HuH-7 (cell line): ENCODE measurements around the gene VAV3.

Experiments
- DNase-seq: peaks from one replicate; pipeline ENCODE4 v3.0.0; 2011; ENCODE audit warnings: low spot score

The VAV3 gene

DNA sequence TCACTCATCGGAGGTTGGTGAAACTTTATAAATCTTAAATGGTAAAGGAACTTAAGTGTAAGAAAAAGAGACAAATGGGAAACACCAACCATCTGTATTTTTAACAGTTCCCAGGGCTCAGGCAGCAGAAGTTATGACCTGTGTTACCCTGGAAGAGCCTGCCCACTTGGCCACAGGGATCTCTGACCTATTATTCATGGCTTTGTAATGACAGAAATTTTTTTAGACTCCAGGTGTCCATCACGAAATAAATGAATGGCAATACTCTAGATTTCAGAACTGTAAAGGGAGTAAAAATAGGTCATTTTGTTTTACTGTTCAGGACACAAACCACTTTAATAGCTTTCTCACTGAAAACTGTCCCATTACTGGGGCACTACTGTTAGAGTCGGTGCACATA, 389.8 kb downstream of the VAV3 start:
- no peak for DNase-seq

- no peak for DNase-seq
These were observed 390.9 kb downstream of the VAV3 start for GRCh38 chr1:107574044-107574443.

DNA sequence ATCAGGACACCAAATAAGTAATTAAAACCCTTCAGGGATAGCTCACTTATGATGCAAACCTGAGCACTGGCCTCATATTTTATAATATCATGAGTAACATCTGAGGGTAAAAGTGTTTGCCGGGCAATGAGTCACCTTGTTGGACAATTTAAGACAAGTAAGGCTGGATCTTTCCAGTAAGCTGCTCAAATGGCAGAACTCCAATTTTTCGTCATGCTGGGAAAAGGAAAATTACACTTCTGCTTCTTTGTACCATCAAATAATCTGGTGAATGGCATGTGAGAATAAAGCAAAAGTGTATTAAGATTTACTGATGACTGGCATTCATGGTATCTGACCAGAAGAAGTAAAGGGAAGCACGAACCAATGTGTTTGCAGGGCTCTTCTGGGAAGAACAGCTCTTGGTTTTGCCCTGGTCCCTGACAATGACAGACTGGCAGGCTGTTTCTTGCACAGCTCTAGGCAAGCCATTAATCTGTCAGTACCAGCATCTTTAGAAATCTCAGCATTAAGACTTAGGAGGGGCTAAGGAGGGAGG, 392.2 kb downstream of the VAV3 start:
- no peak for DNase-seq

- no peak for DNase-seq
These were observed 394.2 kb downstream of the VAV3 start for GRCh38 chr1:107570768-107571167.

GRCh38 chr1:107563441-107563840, 401.5 kb downstream of the VAV3 start:
- DNase-seq = no peak

GRCh38 chr1:107559881-107560280, 405.1 kb downstream of the VAV3 start:
- no peak for DNase-seq

GRCh38 chr1:107557095-107557494, 407.9 kb downstream of the VAV3 start:
- no peak for DNase-seq

DNA sequence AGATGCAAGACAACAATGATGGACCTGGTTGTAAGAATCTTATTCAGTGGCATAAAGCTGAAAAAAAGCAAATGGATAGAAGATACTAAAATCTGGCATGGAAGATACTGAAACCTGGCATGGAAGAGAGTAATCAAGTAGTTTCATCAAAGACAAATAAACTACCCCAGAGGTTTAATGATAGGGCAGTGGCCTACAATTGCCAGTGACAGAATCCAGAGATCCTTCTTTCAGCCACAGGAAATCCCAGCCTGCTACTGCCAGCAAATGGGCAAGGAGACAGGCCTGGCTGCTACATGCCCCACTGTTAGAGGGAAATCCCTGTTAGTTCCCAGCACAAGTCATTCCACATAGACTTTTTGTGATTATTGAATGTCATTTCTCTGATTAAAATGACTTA, 409.4 kb downstream of the VAV3 start:
- no peak for DNase-seq

GRCh38 chr1:107552781-107553180, 412.2 kb downstream of the VAV3 start:
- DNase-seq = no peak

DNA sequence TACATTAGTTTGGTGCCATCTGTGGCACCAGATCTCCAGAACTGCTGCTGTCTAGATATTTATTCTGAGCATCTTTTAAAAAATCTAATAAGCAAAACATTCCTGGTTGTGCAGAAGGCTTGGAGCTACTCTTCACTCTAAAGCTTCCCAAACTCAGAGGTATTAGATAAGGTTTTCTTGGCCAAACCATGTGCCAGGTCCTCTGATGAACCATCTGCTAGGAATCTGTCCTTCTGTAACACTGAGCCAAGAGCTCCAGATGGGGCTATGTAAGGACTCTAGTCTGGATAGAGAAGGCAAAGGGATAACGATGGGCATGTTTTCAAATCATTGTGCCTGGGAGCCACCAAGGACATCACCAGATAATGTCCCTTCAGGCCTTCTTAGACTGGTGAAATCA, 413.5 kb downstream of the VAV3 start:
- DNase-seq = no peak

DNA sequence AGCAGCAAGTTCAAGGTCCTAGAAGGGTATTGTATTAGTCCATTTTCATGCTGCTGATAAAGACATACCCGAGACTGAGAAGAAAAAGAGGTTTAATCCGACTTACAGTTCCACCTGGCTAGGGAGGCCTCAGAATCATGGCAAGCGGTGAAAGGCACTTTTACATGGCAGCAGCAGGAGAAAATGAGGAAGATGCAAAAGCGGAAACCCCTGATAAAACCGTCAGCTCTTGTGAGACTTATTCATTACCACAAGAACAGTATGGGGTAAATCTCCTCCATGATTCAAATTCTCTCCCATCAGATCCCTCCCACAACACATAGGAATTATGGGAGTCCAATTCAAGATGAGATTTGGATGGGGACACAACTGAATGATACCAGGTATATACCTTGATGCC, 414.6 kb downstream of the VAV3 start:
- DNase-seq = no peak

DNA sequence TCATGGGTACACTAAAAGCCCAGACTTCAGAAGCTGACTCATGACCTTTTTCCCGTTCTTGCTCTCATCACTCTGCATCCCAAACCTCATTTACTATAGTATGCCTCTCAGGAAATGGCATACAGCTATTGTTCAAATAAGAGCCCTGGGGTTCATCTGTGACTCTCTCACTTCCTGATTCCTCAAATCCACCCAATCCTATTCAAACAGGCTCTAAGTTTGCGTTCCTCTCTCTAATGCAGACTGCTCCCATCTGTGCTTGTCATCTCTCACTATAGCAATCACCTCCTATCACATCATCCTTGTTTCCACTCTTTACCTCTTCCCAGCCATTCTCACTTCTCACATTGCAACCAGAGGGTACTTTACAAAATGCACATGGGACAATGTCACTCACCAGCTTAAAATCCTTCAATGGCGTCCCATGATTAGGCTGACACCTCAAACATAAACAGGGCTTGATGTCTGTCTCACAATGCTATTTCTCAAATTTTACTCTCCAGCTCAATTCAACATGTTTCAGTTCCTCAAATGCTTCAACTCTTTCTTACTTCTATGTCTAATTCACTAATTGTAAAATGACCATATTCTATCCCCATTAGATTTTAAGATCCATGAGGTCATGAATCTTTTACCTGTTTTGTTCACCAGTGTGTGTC, 415.7 kb downstream of the VAV3 start:
- DNase-seq = no peak

DNA sequence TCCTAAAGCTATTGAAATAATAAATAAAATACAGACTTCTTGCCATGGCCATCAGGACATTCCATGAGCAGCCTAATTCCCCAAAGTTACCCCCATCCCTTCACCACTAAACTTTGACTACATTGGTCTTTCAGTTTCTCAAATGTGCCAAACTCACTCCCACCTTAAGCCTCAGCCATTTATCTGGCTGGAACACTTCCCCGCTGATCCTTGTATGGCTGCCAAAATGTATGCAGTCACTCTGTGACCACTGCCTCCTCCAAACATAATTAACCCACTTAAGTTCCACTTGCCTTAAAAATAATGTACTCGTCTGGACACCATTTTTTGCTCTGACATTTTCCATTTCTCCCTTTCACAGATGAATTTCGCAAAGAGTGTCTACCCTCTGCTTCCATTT, 416.7 kb downstream of the VAV3 start:
- no peak for DNase-seq

- DNase-seq = no peak
These were observed 417.4 kb downstream of the VAV3 start for GRCh38 chr1:107547363-107548155.

GRCh38 chr1:107546576-107546975, 418.4 kb downstream of the VAV3 start:
- no peak for DNase-seq

GRCh38 chr1:107545879-107546278, 419.1 kb downstream of the VAV3 start:
- DNase-seq = no peak

DNA sequence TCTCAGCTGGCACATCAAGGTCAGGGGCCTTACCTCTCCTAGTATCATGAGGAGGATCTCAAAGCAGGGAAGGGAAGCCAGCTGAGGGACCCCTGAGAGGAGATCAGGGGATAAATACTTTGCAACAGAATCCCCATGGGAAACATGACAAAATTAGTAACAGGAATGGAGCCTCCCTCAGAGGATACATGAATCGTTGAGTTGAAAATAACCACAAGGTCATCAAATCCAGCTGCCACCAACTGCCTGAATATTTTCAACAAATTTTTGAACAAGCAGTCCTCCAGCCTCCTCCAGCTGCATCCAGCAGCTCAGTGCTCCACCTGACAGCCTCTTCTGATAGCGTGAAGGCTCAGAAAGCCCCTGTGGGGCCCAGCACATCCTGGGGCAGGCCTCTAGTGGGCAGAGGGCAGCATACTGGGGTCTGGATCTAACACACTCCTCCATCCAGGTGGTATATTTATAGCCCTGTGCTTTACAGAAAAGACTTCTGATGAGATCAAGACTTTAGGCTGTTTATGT, 419.9 kb downstream of the VAV3 start:
- no peak for DNase-seq

DNA sequence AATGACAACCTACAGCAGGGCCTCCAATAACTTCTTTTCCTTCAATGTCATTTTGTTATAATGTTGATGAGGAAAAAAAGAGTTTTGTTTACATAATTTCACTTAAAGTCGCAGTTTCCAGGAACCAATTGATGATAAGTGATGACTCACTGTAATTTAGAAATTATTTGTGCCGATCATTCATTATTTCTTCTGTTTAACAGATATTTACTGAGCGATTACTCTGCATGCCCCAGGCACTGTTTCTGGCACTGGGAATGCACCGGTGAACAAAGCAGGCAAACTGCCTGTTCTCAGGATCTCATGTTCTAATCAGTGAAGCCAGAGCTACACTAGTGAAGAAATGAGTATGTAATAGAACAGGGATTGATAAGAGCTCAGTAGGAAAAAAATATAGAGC, 420.7 kb downstream of the VAV3 start:
- DNase-seq = no peak

GRCh38 chr1:107541412-107541811, 423.6 kb downstream of the VAV3 start:
- DNase-seq = no peak

- DNase-seq = no peak
These were observed 426.5 kb downstream of the VAV3 start for GRCh38 chr1:107538502-107538901.

DNA sequence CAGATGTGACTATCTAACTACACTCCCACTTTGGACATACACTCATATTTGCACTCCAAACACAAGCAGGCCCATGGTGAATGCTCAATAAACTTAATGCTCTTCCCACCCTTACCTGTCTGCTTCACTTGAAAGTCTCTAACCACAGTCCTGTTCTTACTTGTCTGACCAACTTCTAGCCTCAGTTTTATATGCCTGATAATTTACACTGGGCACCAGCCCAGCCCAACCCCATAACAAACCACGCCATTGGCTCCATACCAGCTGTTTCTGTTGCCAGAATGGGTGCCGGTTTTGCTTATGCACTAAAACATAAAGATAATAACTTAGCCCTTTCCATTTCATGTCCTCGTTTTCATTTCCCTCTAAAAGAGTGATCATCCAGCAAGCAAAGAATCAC, 428.7 kb downstream of the VAV3 start:
- DNase-seq = no peak

GRCh38 chr1:107535091-107535490, 429.9 kb downstream of the VAV3 start:
- no peak for DNase-seq

- DNase-seq = no peak
These were observed 430.3 kb downstream of the VAV3 start for GRCh38 chr1:107534632-107535031.
